Brain microvascular endothelial cell (primary cell): ENCODE results near the gene MYD88.

ENCODE experiments used
- DNase-seq: peaks from one replicate; pipeline ENCODE4 v3.0.0-alpha.2; 2020
- H3K27ac ChIP-seq: fragments of 250-450 bp; sonication (Bioruptor Pico); 2 replicates; pipeline ENCODE4 v1.5.1; 2020; ENCODE audit warnings: mild to moderate bottlenecking, moderate library complexity
- H3K27me3 ChIP-seq: fragments of 250-450 bp; sonication (Bioruptor Pico); replicated peaks from 2 replicates; pipeline ENCODE4 v1.5.1; 2020; ENCODE audit warnings: mild to moderate bottlenecking
- H3K36me3 ChIP-seq: fragments of 250-450 bp; sonication (Bioruptor Pico); replicated peaks from 2 replicates; pipeline ENCODE4 v1.5.1; 2020; ENCODE audit warnings: mild to moderate bottlenecking
- H3K4me3 ChIP-seq: 2 replicates; pipeline ENCODE4 v1.5.1; 2011; ENCODE audit warnings: low read depth, mild to moderate bottlenecking, control low read depth, low read length, moderate library complexity
- in situ Hi-C: cut with HindIII; loops from 2 replicates; pipeline ENCODE4 v1.10.0; 2017; ENCODE audit warnings: low sequenced_read_pairs, low pct_ligation_motif_present
- TF ChIP-seq, protein P1 (sequence below): IDR thresholded peaks from 2 replicates; pipeline ENCODE4 v1.5.1; 2011; ENCODE audit warnings: low read depth, mild to moderate bottlenecking, moderate library complexity, low read length, control low read depth, inconsistent platforms; ENCODE audit errors: missing control alignments

Gene MYD88

DNA sequence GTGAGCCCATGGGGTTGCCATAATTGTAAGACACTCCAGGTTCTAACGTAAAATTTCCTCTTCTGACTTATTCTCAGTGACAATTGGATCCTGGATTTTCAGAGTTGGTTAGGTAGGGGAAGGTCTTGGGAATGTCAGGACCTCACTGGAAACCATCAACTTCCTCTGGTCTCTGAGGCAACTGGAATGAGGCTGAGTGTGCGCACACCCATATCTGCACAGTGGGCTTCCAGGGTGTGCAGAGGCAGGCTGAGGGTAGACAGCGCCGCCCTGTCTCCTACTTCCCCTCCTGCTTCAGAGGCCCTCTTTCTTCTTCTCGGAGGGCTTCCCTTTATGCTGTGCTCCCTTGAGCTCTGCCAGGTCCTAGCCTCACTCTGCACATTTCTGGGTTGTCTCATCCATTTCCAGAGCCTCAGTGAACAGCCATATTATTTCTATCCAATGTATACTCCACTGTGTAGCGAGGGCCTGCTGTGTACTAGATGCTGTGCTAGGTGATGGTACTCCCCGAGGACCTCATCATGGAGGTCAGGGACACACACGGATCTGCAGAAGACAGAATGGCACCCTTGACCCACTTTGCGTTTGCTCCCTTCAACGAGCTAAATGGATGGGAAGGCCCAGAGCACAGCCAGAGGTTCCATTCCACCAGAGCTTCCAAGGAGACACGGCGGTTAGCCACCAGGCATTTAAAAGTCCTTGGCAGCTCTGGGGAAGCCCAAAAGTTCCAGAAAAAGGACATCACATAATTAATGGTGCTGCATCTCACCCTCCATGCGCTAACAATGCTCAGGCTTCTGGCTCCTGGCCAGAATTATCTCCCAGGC is 19.8 kb upstream of the MYD88 start:
- Histone ChIP-seq H3K27me3 (no peaks in the 10 kb centered on the region), H3K36me3 (peaks cover 18% of the 10 kb centered on the region), H3K27ac (no peak overlapping the region), H3K4me3 (no peak overlapping the region)
- in situ Hi-C loops: no loop called here
- TF ChIP-seq, protein P1, sequence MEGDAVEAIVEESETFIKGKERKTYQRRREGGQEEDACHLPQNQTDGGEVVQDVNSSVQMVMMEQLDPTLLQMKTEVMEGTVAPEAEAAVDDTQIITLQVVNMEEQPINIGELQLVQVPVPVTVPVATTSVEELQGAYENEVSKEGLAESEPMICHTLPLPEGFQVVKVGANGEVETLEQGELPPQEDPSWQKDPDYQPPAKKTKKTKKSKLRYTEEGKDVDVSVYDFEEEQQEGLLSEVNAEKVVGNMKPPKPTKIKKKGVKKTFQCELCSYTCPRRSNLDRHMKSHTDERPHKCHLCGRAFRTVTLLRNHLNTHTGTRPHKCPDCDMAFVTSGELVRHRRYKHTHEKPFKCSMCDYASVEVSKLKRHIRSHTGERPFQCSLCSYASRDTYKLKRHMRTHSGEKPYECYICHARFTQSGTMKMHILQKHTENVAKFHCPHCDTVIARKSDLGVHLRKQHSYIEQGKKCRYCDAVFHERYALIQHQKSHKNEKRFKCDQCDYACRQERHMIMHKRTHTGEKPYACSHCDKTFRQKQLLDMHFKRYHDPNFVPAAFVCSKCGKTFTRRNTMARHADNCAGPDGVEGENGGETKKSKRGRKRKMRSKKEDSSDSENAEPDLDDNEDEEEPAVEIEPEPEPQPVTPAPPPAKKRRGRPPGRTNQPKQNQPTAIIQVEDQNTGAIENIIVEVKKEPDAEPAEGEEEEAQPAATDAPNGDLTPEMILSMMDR: no peak
- no peak for DNase-seq

DNA sequence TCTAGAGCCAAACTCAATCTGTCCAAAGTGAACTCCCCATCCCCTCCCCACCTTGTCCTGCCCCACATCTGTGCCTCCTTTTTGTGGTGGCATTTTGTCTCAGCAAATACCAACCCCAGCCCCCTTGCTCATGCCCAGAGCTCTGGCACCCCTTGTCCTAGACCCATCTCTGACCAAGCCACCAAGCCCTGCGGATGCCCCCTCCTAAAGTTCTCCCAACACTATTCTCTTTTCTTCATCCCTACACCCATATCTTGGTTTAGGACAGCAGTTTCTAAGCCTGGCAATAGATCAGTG is 19.3 kb upstream of the MYD88 start:
- Histone ChIP-seq H3K27ac (no peak overlapping the region), H3K36me3 (peaks cover 18% of the 10 kb centered on the region)
- TF ChIP-seq, protein P1: no peak

DNA sequence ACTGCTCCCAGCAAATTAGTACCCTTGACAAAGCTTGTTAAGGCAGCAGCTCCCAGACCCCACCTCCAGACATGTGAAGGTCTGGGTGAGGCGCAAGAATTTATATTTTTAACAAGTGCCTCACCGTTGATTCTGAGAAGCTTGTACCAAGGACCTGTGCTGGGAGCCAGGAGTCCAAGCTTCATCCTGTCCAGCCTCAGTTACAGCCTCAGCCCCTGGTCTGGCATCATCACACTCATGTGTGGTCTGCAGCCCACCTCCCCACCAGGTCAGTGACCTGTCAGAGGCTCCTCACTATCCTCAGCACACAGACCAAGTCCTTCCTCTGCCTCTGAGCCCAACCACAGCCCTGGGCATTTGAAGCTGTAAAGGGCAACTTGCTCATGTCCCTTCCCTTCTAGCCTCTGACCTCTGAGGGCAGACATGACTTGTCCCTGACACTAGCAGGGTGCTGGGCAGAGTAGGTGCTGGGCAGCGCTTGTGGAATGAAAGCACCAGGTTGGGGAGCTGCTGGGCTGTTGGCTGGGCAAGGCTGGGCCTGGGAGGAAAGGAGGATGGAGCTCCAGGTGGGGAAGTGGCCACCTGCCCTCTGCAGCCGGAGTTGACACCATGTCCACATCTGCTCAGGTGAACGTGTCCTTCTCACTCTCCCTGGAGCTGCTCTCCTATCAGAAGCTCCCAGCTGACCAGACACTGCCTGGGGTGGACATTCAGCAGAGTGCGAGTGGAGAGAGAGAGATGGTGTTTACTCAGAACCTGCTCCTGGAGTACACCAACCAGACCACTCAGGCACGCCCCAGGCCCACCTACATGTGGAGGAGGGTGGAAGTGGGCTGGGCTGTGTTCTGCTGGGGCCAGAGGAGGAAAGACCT is 18.4 kb upstream of the MYD88 start:
- in situ Hi-C loops: no loop called here
- H3K36me3 ChIP-seq: peaks cover 18% of the 10 kb centered on the region
- no peaks in the 10 kb centered on the region for H3K27me3 ChIP-seq
- H3K27ac ChIP-seq: no peak overlapping the region
- no peak overlapping the region for H3K4me3 ChIP-seq
- DNase-seq: no peak
- TF ChIP-seq, protein P1: no peak

More for the DNA sequence above, 19.3 kb upstream of the MYD88 start:
- in situ Hi-C loops: no loop called here
- no peaks in the 10 kb centered on the region for H3K27me3 ChIP-seq
- DNase-seq: no peak
- H3K4me3 ChIP-seq: no peak overlapping the region

DNA sequence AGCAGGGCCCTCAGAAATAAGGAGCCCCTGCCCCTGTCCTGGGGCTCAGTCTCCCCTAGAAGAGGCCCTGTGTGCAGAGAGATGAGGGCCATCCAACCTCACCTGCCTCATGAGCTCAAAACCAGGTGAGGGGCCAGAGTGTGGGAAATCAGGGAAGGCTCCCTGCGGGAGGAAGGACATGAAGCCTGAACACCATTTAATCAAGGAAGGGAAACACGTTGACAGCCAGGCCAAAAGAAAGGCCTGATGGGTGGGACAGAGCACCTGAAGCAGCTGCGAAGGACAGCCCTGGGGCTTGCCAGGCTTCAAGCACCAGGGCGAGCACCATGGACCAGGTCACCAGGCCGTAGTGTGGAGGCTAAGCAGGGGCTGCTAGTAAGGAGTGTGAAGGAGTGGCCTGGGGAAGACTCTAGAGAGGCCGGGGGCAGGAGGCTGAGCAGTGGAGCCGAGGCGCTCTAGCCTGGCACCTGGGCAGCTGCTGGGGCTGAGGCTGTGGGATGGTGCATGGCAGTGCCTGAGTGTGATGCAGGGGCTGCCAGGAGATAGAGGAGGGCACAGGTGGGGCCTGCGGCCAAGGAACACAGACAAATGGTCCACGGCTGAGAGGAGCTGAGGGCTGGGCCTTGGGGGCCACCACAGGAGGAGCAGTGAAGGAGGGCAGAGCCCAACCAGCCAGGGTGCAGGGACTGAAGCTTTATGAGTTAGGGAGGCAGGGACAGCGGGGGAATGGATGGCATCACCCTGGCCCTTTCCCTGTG is 17.6 kb upstream of the MYD88 start:
- TF ChIP-seq, protein P1: no peak
- H3K36me3 ChIP-seq: peaks cover 23% of the 10 kb centered on the region
- in situ Hi-C loops: no loop called here

DNA sequence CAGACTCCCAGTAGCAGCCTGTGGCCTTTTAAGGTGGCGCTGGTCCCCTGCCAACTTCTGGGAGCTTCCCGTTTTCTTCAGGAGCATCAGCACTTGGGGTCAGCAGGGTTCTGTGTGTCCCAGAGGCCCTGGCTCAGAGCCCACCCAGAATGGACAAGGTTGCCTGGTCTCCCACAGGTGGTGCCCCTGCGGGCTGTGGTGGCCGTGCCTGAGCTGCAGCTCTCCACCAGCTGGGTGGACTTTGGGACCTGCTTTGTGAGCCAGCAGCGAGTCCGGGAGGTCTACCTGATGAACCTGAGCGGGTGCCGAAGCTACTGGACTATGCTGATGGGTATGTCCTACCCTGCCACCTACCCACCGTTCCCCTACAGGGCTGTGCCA is 17.0 kb upstream of the MYD88 start:
- in situ Hi-C loops: no loop called here
- Histone ChIP-seq H3K4me3 (no peak overlapping the region), H3K27ac (no peak overlapping the region), H3K27me3 (no peaks in the 10 kb centered on the region), H3K36me3 (peaks cover 28% of the 10 kb centered on the region)
- no peak for DNase-seq
- TF ChIP-seq, protein P1: no peak

More for the DNA sequence above, 17.6 kb upstream of the MYD88 start:
- Histone ChIP-seq H3K27ac (no peak overlapping the region), H3K27me3 (no peaks in the 10 kb centered on the region), H3K4me3 (no peak overlapping the region)
- DNase-seq: no peak
